Hepatocyte (in vitro differentiated cells): Measurements from ENCODE around the gene PCSK4.

Experiments
- CTCF ChIP-seq: fragments of 200-600 bp; sonication (generic); IDR thresholded peaks from 2 replicates; pipeline ENCODE4 v1.5.1; 2016; ENCODE audit warnings: antibody characterized with exemption, mild to moderate bottlenecking; ENCODE audit not compliant: poor library complexity
- EZH2 ChIP-seq: fragments of 200-600 bp; sonication (generic); IDR thresholded peaks from 2 replicates; pipeline ENCODE4 v1.6.1; 2016; ENCODE audit warnings: antibody characterized with exemption, mild to moderate bottlenecking, borderline replicate concordance
- EZH2phosphoT487 ChIP-seq: fragments of 200-600 bp; sonication (generic); IDR thresholded peaks from one replicate; pipeline ENCODE4 v1.6.1; 2018; ENCODE audit warnings: antibody characterized with exemption, mild to moderate bottlenecking, low read depth, moderate library complexity; ENCODE audit not compliant: unreplicated experiment, severe bottlenecking

DNA sequence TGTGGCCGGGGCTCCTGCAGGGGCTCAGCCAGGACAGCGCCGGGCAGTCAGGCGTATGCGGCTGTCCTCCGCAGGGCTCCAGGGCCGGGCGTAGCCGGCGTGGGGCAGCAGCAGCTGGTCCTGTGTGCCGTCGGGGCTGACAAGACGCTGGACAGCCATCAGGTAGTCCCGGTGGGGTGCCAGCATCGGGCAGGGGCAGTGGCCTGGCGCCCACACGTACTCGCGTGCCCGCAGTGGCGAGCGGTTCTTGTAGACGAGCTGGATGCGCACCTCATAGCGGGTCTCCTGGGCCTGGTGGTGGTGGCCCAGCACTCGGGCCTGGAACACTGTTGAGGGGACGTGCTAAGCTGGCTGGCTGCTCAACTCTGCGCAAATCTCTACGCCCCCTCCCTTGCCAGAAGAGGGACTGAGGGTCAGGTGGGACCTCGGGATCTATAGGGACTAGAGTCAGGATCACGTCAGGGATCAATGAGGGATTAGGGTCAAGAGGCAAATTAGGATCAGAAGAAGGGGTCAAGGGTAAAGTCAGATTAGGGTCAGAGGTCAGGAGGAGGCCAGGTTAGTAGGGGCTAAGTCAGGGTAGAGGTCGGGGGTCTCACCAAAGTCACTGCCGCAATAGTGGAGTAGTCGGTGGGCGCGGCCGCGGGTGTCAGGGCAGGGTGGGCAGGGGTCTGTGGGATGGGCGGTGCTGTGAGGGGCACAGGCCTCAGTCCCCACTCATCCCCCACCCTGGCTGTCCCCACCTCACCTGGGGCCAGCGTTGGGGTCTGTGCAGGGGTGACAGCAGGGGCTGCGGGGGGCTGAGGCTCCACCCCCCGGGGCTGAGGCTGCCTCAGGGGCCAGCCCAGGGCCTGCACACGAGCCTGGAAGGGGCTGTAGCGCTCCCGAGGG, 16.1 kb upstream of the PCSK4 start:
- no peak for TF ChIP-seq CTCF
- no peak for TF ChIP-seq EZH2
- no peak for TF ChIP-seq EZH2phosphoT487
